ENCODE measurements around the gene CTSG. TPM values are rescaled to one million over a fixed set of nuclear protein-coding genes. Genes with fewer than 3 reads are reported as not detected.
"Not testable (repeated sequence)": the region's sequence is repeated elsewhere in the genome, so short reads cannot be mapped to it uniquely, and the experiment has no call there.

Gene CTSG
- total RNA-seq, 4 donors from 2014 or later: 1.9 to 4.0 TPM; not detected in 2

GRCh38 chr14:24566318-24566717 lies 9.7 kb downstream of the CTSG start:
- Histone ChIP-seq H3K9me3 (peaks cover 3 to 4% of the 10 kb centered on the region in 2 donors), H3K4me3 (no peak overlapping the region), H3K27me3 (no peaks in the 10 kb centered on the region), H3K36me3 (no peaks in the 10 kb centered on the region), H3K4me1 (no peaks in the 10 kb centered on the region), H3K27ac (no peak overlapping the region)
- TF ChIP-seq POLR2A (IDR thresholded peaks at IDR 0.05): no peak
- no peak for TF ChIP-seq CTCF (IDR thresholded peaks at IDR 0.05)
- no peak for DNase-seq
- intact Hi-C loops (cut with DNase I; ENCODE audit: low total_unique reads): no loop called here

DNA sequence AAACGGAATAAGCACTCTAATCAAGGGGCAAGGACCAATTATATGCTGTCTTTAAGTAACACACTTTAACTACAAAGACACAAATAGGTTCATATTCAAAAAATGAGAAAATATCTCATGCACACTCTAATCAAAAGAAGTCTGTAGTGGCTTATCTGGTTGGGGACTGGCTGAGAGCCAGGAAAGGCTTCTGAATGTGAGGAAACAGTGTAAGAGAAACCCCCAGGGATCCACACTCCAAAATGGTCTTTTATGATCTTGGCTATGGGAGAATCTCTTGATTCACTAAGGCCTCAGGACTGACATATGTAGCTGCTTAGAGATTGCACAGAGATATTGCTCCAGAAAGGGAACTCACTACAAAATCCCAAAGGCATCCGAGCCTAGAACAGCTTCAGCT lies 10.3 kb downstream of the CTSG start:
- H3K4me3 ChIP-seq: no peak overlapping the region
- peaks cover 3 to 4% of the 10 kb centered on the region in 2 donors for H3K9me3 ChIP-seq
- no peaks in the 10 kb centered on the region for H3K27me3 ChIP-seq
- DNase-seq: no peak
- no peak overlapping the region for H3K27ac ChIP-seq
- no peak for TF ChIP-seq POLR2A (IDR thresholded peaks at IDR 0.05)
- no peak for TF ChIP-seq CTCF (IDR thresholded peaks at IDR 0.05)
- H3K36me3 ChIP-seq: no peaks in the 10 kb centered on the region
- no peaks in the 10 kb centered on the region for H3K4me1 ChIP-seq
- intact Hi-C loops (cut with DNase I; ENCODE audit: low total_unique reads): no loop called here

- Histone ChIP-seq H3K36me3 (no peaks in the 10 kb centered on the region), H3K27me3 (no peaks in the 10 kb centered on the region), H3K4me1 (no peaks in the 10 kb centered on the region), H3K4me3 (no peak overlapping the region), H3K27ac (no peak overlapping the region), H3K9me3 (peaks cover 0 to 4% of the 10 kb centered on the region in 2 donors)
- intact Hi-C loops (cut with DNase I; ENCODE audit: low total_unique reads): no loop called here
- DNase-seq: no peak
- no peak for TF ChIP-seq CTCF (IDR thresholded peaks at IDR 0.05)
- TF ChIP-seq POLR2A (IDR thresholded peaks at IDR 0.05): no peak
Observed at GRCh38 chr14:24563505-24563904, 12.5 kb downstream of the CTSG start.

DNA sequence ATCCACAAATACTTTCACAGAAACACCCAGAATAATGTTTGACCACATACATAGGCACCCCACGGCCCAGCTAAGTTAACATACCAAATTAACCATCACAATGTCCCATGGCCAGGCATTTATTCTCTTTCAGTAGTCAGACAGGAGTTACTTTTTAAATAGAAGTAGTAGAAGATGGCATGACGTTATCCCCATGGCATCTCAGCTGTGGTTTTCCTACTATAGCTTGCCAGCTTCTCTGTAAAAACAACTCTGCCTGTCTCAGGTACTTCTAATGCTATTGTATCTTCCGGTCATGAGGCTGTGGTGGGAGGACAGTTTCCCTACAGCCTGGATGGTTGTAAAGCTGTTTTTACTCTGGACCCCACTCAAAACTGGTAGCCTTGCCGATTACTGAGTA lies 19.3 kb downstream of the CTSG start:
- intact Hi-C loops (cut with DNase I; ENCODE audit: low total_unique reads): no loop called here
- Histone ChIP-seq H3K4me1 (no peaks in the 10 kb centered on the region), H3K27me3 (no peaks in the 10 kb centered on the region), H3K36me3 (no peaks in the 10 kb centered on the region), H3K9me3 (no peaks in the 10 kb centered on the region), H3K4me3 (no peak overlapping the region), H3K27ac (no peak overlapping the region)
- DNase-seq: no peak
- TF ChIP-seq POLR2A (IDR thresholded peaks at IDR 0.05): no peak
- TF ChIP-seq CTCF (IDR thresholded peaks at IDR 0.05): no peak

- H3K27ac ChIP-seq; H3K4me1 ChIP-seq; intact Hi-C loops (cut with DNase I; ENCODE audit: low total_unique reads); H3K4me3 ChIP-seq; H3K27me3 ChIP-seq; DNase-seq; H3K36me3 ChIP-seq; H3K9me3 ChIP-seq: not testable (repeated sequence)
Observed at GRCh38 chr14:24549064-24549463, 27.0 kb downstream of the CTSG start.

DNA sequence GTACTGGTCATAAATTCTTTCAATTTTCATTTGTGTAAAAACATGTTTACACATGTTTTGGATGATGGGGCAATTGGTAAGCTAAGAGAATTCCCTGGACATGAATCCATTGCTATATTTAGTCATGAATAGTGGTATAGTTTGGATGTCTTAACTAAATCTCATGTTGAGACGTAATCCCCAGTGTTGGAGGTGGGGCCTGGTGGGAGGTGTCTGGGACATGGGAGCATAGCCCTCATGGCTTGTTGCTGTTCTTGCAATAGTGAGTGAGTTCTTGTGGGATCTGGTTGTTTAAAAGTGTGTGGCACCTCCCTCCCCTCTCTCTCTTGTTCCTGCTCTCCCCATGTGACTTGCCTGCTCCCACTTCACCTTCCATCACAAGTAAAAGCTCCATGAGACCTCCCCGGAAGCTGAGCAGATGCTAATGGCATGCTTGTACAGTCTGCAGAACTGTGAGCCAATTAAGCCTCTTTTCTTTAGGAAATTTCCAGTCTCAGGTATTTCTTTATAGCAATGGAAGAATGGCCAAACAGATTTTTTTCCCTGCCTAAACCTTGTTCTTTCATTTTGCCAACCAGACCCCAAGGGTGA lies 33.6 kb downstream of the CTSG start:
- intact Hi-C loops (cut with DNase I; ENCODE audit: low total_unique reads): no loop called here
- H3K27me3 ChIP-seq: no peaks in the 10 kb centered on the region
- no peak for DNase-seq
- no peaks in the 10 kb centered on the region for H3K4me1 ChIP-seq
- TF ChIP-seq POLR2A (IDR thresholded peaks at IDR 0.05) (no peak), CTCF (IDR thresholded peaks at IDR 0.05) (no peak)
- no peak overlapping the region for H3K4me3 ChIP-seq
- H3K9me3 ChIP-seq: no peaks in the 10 kb centered on the region
- H3K27ac ChIP-seq: no peak overlapping the region
- no peaks in the 10 kb centered on the region for H3K36me3 ChIP-seq
